ENCODE data around the gene SERHL2. TPM values are rescaled to one million over a fixed set of nuclear protein-coding genes. Genes with fewer than 3 reads are reported as not detected.
"Not testable (repeated sequence)": the region's sequence is repeated elsewhere in the genome, so short reads cannot be mapped to it uniquely, and the experiment has no call there.

Gene SERHL2
- total RNA-seq, 2 experiments from 2014 or later, result 0.78 to 2.1 TPM

DNA sequence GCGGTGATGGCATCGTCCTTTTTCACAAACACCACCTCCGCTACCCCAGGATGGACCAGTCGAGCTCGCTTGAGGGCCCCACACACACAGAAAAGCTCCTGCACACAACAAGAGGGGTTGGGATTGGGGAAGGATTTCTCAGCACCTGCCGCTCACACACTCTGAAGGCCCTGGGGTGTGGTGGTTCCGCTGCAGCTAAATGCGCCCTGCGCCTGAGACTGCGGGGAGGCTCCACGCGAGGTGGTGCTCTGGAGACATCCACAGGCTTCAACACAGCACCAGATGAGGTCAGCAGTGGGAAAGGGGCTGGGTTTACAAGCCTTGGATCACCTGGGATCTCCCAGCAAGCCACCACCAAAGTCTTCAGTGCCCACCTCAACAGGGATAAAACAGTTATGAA lies 38.2 kb downstream of the SERHL2 start:
- Mint-ChIP-seq H3K27me3 (no peaks in the 10 kb centered on the region), H3K27ac (no peak overlapping the region), H3K9me3 (ENCODE audit: low read depth) (no peaks in the 10 kb centered on the region), H3K4me3 (no peak overlapping the region), H3K36me3 (ENCODE audit: low read depth) (peaks cover 48% of the 10 kb centered on the region), H3K4me1 (no peaks in the 10 kb centered on the region)
- ATAC-seq (no peak), DNase-seq (no peak)
- intact Hi-C loops (cut with DNase I, micrococcal nuclease), result no loop called here
- CTCF ChIA-PET, result no interaction called here
- POLR2A ChIA-PET, result no interaction called here

DNA sequence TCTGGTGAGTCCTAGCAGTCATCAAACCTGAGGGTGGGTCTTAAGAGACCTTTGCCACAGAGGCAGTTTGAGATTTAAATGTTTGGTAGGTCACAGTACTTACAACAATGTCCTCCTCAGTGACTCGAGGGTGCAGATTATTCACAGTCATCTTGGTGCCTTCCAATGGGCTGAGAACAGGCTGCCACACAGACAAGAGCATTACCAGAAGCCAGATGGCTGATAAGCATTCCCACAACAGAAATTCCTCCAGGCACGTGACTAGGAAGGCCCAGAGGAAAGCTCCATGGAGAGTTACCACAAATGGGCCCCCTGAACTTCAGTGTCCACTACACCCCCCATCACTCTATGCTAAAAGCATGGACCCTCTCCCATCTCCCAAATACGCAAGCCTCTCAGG lies 41.7 kb downstream of the SERHL2 start:
- Mint-ChIP-seq H3K4me1 (no peaks in the 10 kb centered on the region), H3K36me3 (ENCODE audit: low read depth) (peaks cover 60% of the 10 kb centered on the region), H3K27ac (peak overlapping the region; percentile 3), H3K9me3 (ENCODE audit: low read depth) (no peaks in the 10 kb centered on the region), H3K4me3 (no peak overlapping the region), H3K27me3 (no peaks in the 10 kb centered on the region)
- CTCF ChIA-PET, result no interaction called here
- intact Hi-C loops (cut with DNase I, micrococcal nuclease), result no loop called here
- POLR2A ChIA-PET, result no interaction called here
- ATAC-seq (no peak), DNase-seq (no peak)

DNA sequence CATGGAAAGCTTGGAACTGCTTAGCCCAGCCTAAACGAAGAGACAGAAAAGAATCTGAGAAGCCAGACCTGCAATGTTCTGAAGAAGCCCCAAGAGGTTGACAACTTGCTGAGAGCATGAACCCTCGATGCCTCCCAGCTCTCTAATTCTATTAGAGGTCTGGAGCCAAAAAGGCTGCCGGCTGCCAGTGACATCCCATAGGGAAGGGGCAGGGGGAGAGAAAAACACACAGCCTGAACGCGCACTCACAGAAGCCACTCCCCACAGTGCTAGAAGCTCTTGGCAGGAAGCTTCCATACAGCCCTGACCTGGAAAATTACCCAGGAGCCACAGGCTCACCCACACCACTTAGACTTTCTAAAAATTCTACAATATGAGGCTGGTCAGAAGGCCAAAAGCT lies 42.6 kb downstream of the SERHL2 start:
- H3K4me1 Mint-ChIP-seq, result no peaks in the 10 kb centered on the region
- peaks cover 61% of the 10 kb centered on the region for H3K36me3 Mint-ChIP-seq (ENCODE audit: low read depth)
- ATAC-seq (no peak), DNase-seq (no peak)
- H3K9me3 Mint-ChIP-seq (ENCODE audit: low read depth), result no peaks in the 10 kb centered on the region
- H3K27me3 Mint-ChIP-seq, result no peaks in the 10 kb centered on the region
- intact Hi-C loops (cut with DNase I, micrococcal nuclease), result no loop called here
- ChIA-PET POLR2A (no interaction called here), CTCF (interaction anchor here (1.2 kb wide), 1 partner anchor 14 kb away, joined by 6 read pairs; no protein-coding TSS in a partner anchor)
- no peak overlapping the region for H3K4me3 Mint-ChIP-seq
- H3K27ac Mint-ChIP-seq, result no peak overlapping the region

DNA sequence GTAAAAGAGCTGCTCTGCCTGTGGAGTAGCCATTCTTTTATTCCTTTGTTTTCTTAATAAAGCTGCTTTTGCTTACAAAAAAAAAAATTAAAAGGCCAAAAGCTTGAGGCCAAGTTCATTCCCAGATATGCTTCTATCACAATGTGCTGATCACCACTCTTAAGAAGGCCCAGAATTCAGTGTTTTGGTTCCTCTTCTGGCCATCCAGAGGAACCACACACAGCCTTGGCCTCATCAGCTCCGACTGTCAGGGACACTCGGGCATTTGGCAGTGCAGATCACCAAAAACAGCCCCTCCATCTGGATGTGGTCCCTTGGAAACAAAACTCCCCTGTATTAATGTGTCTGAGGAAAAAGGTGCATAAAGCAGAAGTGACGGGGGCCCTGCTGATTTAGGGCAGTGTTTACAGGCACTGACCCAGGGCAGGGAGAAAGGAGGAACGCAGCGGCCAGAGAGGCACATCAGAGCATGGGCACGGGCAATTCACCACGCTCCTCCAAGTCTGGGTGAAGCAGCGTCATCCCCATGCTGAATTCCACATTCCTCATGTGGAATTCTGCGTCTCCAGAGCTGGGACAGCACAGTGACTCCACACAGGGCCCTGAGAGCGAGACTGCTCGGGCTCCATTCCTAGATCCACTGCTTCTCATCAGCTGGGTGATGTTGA lies 43.2 kb downstream of the SERHL2 start:
- DNase-seq, result no peak
- intact Hi-C loops (cut with DNase I, micrococcal nuclease), result no loop called here
- Mint-ChIP-seq H3K27me3 (no peaks in the 10 kb centered on the region), H3K9me3 (ENCODE audit: low read depth) (no peaks in the 10 kb centered on the region), H3K4me1 (peaks cover 2% of the 10 kb centered on the region), H3K4me3 (no peak overlapping the region), H3K27ac (no peak overlapping the region), H3K36me3 (ENCODE audit: low read depth) (peaks cover 65% of the 10 kb centered on the region)
- no peak for ATAC-seq
- ChIA-PET CTCF (interaction anchor here (1.2 kb wide), 1 partner anchor 14 kb away, joined by 6 read pairs; no protein-coding TSS in a partner anchor), POLR2A (interaction anchor here (0.6 to 0.7 kb wide), 2 partner anchors 9 to 18 kb away, joined by 3 read pairs; partner anchors contain the start of gene POLDIP3)

DNA sequence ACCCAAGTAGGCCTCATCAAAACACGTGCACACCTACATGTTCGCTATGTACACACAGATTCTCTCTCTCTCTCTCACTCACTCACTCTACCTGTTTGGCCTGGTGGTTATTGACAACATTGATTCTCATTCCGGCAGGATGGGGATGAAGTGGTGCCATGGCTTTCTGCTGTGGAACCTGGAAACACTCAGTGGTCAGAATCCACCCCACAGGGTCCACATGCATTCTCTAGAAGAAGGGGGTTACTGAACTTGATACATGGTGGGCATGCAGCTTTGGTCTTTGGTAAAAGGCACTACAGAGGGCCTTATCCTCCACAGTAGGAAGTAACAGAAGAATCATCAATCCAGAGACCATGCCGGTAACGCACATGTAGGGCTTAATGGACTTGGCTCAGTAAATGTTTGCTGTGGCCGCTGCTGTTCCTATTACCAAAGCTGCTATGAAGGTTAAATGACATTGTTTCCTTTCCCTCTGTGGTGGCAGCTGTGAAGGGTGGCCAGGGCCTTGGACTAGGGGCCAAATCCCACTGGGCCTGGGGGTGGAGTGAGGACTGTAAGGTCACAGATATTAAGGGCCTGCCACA lies 48.2 kb downstream of the SERHL2 start:
- Mint-ChIP-seq H3K4me3 (no peak overlapping the region), H3K9me3 (ENCODE audit: low read depth) (no peaks in the 10 kb centered on the region), H3K27ac (no peak overlapping the region), H3K36me3 (ENCODE audit: low read depth) (peaks cover 45% of the 10 kb centered on the region), H3K27me3 (no peaks in the 10 kb centered on the region), H3K4me1 (peaks cover 21% of the 10 kb centered on the region)
- intact Hi-C loops (cut with DNase I, micrococcal nuclease), result no loop called here
- CTCF ChIA-PET, result interaction anchor here (0.6 to 0.8 kb wide), 2 partner anchors 17 to 219 kb away, joined by 3 read pairs; no protein-coding TSS in a partner anchor
- DNase-seq, result no peak
- no peak for ATAC-seq
- POLR2A ChIA-PET, result no interaction called here

DNA sequence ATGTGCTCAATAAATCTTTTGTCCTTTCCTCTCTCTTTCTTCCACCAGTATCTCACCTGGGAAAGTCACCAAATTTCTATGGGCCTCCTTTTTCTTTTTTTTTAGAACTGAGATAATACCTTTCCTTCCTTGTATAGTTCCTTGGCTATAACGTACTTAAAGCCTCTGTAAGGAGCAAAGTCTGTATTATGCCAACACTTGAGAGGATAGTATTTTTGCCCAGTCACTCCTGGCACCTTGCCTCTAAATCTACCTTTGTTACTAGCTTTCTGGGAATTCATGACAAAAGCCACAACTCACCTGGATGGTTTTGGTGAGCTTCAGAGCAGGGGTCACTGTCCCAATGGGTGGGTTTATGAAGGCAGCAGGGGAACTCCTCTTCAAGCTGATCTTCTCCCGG lies 48.7 kb downstream of the SERHL2 start:
- H3K27ac Mint-ChIP-seq, result peak overlapping the region; percentile 16
- no peak for ATAC-seq
- CTCF ChIA-PET, result interaction anchor here (0.6 to 0.7 kb wide), 2 partner anchors 26 to 219 kb away, joined by 3 read pairs; no protein-coding TSS in a partner anchor
- peaks cover 40% of the 10 kb centered on the region for H3K36me3 Mint-ChIP-seq (ENCODE audit: low read depth)
- intact Hi-C loops (cut with DNase I, micrococcal nuclease), result no loop called here
- H3K4me3 Mint-ChIP-seq, result no peak overlapping the region
- POLR2A ChIA-PET, result no interaction called here
- peaks cover 21% of the 10 kb centered on the region for H3K4me1 Mint-ChIP-seq
- H3K27me3 Mint-ChIP-seq, result no peaks in the 10 kb centered on the region
- DNase-seq, result no peak
- H3K9me3 Mint-ChIP-seq (ENCODE audit: low read depth), result no peaks in the 10 kb centered on the region

DNA sequence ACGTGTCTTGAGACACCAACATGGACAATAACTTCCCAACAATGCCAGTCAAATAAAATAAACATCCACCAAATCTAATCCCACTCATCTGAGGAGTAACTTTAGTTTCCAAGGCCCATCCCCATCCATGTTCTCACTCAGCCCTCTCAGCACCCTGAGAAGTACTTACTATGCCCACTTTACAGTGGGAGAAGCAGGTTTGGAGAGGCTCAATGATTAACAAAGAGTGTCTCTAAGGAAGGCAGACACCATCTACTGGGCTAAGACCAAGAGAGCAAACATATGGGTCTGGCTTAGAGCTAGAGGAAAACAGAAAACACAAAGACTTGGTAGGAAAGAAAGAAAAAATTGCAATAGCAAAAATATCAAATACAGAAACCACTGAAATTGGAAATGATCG lies 49.7 kb downstream of the SERHL2 start:
- POLR2A ChIA-PET, result no interaction called here
- Mint-ChIP-seq H3K9me3 (ENCODE audit: low read depth) (no peaks in the 10 kb centered on the region), H3K27me3 (no peaks in the 10 kb centered on the region), H3K4me3 (no peak overlapping the region), H3K27ac (peak overlapping the region; percentile 12), H3K4me1 (peaks cover 24% of the 10 kb centered on the region), H3K36me3 (ENCODE audit: low read depth) (peaks cover 37% of the 10 kb centered on the region)
- ATAC-seq (no peak), DNase-seq (no peak)
- intact Hi-C loops (cut with DNase I, micrococcal nuclease), result no loop called here
- CTCF ChIA-PET, result no interaction called here

DNA sequence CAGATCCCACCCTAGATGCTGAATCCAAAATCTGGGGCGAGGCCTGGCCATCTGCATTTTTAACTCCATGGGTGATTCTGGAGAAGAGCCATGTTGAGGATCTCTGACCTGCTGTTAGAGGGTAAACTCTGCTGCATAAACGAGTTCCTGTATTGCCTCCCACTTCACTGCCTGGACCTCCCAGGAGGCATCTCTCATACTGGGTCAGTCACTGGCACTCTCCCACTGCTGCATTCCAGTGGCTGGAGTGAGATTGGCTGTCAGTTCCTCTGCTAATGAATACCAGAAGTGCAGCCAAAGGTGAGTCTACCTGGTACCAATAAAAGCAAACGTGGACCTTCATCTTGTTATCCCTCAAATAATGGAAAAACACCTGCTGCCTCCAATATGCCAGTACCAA lies 50.6 kb downstream of the SERHL2 start:
- POLR2A ChIA-PET, result no interaction called here
- Mint-ChIP-seq H3K27me3 (no peaks in the 10 kb centered on the region), H3K36me3 (ENCODE audit: low read depth) (peaks cover 32% of the 10 kb centered on the region), H3K9me3 (ENCODE audit: low read depth) (no peaks in the 10 kb centered on the region), H3K27ac (no peak overlapping the region), H3K4me1 (peaks cover 33% of the 10 kb centered on the region), H3K4me3 (no peak overlapping the region)
- ATAC-seq (no peak), DNase-seq (no peak)
- intact Hi-C loops (cut with DNase I, micrococcal nuclease), result no loop called here
- CTCF ChIA-PET, result no interaction called here

DNA sequence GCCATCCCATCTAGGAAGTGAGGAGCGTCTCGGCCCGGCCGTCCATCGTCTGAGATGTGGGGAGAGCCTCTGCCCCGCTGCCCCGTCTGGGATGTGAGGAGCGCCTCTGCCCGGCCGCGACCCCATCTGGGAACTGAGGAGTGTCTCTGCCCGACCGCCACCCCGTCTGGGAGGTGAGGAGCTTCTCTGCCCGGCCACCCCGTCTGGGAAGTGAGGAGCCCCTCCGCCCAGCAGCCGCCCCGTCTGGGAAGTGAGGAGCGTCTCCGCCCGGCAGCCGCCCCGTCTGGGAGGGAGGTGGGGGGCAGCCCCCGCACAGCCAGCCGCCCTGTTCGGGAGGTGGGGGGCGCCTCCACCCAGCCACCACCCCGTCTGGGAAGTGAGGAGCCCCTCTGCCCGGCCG lies 53.9 kb downstream of the SERHL2 start:
- H3K27ac Mint-ChIP-seq; ATAC-seq; H3K4me3 Mint-ChIP-seq; POLR2A ChIA-PET; H3K27me3 Mint-ChIP-seq; intact Hi-C loops (cut with DNase I, micrococcal nuclease); CTCF ChIA-PET; H3K9me3 Mint-ChIP-seq (ENCODE audit: low read depth); DNase-seq: not testable (repeated sequence)
- Mint-ChIP-seq H3K36me3 (ENCODE audit: low read depth) (peaks cover 34% of the 10 kb centered on the region), H3K4me1 (peaks cover 61% of the 10 kb centered on the region)

DNA sequence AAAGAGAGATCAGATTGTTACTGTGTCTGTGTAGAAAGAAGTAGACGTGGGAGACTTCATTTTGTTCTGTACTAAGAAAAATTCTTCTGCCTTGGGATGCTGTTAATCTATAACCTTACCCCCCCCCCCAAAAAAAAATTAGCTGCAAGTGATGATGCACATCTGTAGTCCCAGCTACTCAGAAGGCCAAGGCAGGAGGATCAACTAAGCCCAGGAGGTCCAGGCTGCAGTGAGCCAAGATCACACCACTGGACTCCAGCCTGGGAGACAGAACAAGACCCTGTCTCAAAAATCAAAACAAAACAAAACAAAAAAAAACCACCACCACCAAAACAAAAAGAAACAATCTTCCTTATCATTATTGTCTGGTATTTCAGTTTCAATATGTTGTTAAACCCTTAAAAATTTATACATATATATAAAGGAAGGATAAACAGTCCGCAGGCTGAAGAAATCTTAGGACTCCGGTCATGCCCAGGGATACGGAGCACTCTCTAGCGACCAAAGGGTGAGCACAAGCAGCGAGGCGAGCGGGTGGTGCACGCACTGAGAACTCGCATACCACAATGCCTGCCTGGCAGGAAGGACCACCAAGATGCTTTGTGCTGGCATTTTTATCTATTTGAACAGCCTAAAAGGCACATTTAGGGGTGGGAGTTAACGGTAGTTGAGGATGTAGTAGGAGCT lies 54.5 kb downstream of the SERHL2 start:
- intact Hi-C loops (cut with DNase I, micrococcal nuclease), result no loop called here
- Mint-ChIP-seq H3K4me3 (no peak overlapping the region), H3K27ac (peak overlapping the region; percentile 69), H3K36me3 (ENCODE audit: low read depth) (peaks cover 37% of the 10 kb centered on the region), H3K4me1 (peaks cover 66% of the 10 kb centered on the region), H3K27me3 (no peaks in the 10 kb centered on the region), H3K9me3 (ENCODE audit: low read depth) (no peaks in the 10 kb centered on the region)
- ChIA-PET CTCF (interaction anchor here (0.6 to 0.9 kb wide), 3 partner anchors 13 to 417 kb away, joined by 3 to 5 read pairs (median 3); no protein-coding TSS in a partner anchor), POLR2A (interaction anchor here (0.6 kb wide), 1 partner anchor 27 kb away, joined by 3 read pairs; no protein-coding TSS in a partner anchor)
- ATAC-seq, result no peak
- DNase-seq, result no peak

DNA sequence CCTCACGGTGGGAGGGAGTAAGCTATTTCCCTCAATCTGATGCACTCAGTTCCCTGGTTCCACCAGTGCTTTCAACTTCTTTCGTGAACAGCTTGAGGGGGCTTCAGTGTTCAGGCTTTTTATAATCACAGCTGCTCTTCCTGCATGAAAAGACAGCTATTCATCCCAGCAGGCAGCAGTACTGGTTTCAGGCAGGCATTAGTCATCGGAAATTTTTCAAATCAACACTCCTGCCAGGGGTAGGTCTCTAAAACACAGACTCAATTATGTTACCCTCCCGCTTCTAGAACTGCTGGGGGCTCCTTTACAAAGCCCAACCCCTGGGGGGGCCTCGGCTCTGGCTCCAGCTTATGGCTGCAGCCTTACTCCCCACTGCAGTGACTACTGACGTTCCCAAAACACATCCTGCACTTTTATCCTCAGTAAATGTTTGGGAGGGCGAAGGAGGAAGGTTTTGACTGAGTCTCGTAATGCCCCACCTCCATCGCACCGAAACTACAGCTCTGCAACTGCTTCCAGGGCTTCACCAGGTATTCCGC lies 55.1 kb downstream of the SERHL2 start:
- POLR2A ChIA-PET, result interaction anchor here (0.6 kb wide), 2 partner anchors 27 to 766 kb away, joined by 3 read pairs; no protein-coding TSS in a partner anchor
- no peaks in the 10 kb centered on the region for H3K9me3 Mint-ChIP-seq (ENCODE audit: low read depth)
- intact Hi-C loops (cut with DNase I, micrococcal nuclease), result no loop called here
- ATAC-seq (peak; percentile 68), DNase-seq (peak; percentile 30)
- H3K27ac Mint-ChIP-seq, result peak overlapping the region; percentile 69
- H3K4me1 Mint-ChIP-seq, result peaks cover 68% of the 10 kb centered on the region
- H3K27me3 Mint-ChIP-seq, result no peaks in the 10 kb centered on the region
- CTCF ChIA-PET, result interaction anchor here (0.6 to 0.9 kb wide), 2 partner anchors 12 to 31 kb away, joined by 3 to 5 read pairs; no protein-coding TSS in a partner anchor
- H3K4me3 Mint-ChIP-seq, result no peak overlapping the region
- H3K36me3 Mint-ChIP-seq (ENCODE audit: low read depth), result peaks cover 40% of the 10 kb centered on the region

Data from activated CD4-positive, alpha-beta T cell treated with anti-CD3 and anti-CD28 coated beads for 36 hours (primary cell).